Thyroid gland (tissue), 4 donors: ENCODE results near the gene MCF2L. TPM values are rescaled to one million over a fixed set of nuclear protein-coding genes. Genes with fewer than 3 reads are reported as not detected.

Experiments
- DNase-seq, 2 donors: peaks; one replicate each; pipeline ENCODE4 v3.0.0-alpha.2; 2019
- H3K27ac ChIP-seq, 3 donors: fragments of 200-600 bp; sonication (generic); 1 replicate in 2 of 3; 2 replicates in 1 of 3; pipeline ENCODE4 v1.5.1; 2016 to 2019; ENCODE audit warnings: mild to moderate bottlenecking in 1 of 3, moderate library complexity in 1 of 3
- H3K27me3 ChIP-seq: fragments of 200-600 bp; sonication (generic); one replicate; pipeline ENCODE4 v1.5.1; 2019
- H3K36me3 ChIP-seq, 2 donors: fragments of 200-600 bp; sonication (generic); one replicate each; pipeline ENCODE4 v1.5.1; 2016 to 2019
- H3K4me1 ChIP-seq, 2 donors: fragments of 200-600 bp; sonication (generic); one replicate each; pipeline ENCODE4 v1.5.1; 2017 to 2019
- H3K4me3 ChIP-seq, 3 donors: fragments of 200-600 bp; sonication (generic); replicated peaks in 1 of 3; 1 replicate in 2 of 3; 2 replicates in 1 of 3; pipeline ENCODE4 v1.5.1; 2016; ENCODE audit warnings: mild to moderate bottlenecking in 1 of 3
- H3K9me3 ChIP-seq: fragments of 200-600 bp; sonication (generic); one replicate; pipeline ENCODE4 v1.5.1; 2017
- POLR2A ChIP-seq, 2 donors: fragments of 450-650 bp; IDR thresholded peaks; one replicate each; pipeline ENCODE4 v1.6.1; 2017; ENCODE audit warnings: antibody characterized with exemption in 2 of 2, mild to moderate bottlenecking in 2 of 2, moderate library complexity in 1 of 2
- WGBS, 2 donors: methylation state at CpG; one replicate each; pipeline ENCODE4 v1.1.5; 2017; 5-methylcytosine and 5-hydroxymethylcytosine counted together
- intact Hi-C: fragments of 100-400 bp; cut with DNase I; formaldehyde crosslinking; loops from one replicate; pipeline ENCODE4 v1.15.1; 2023
- total RNA-seq, 4 donors: library from RNA; depleted of rRNA; stranded (reverse); fragments of >200 nt; gene quantifications; one replicate each; pipeline ENCODE4 v1.2.3, GENCODE V29; 2016
- TF ChIP-seq, protein P1 (sequence below), 6 experiments: fragments of 200-600 bp in 3 of 6; fragments of 450-650 bp in 3 of 6; sonication (generic) in 3 of 6; IDR thresholded peaks; one replicate each; pipeline ENCODE4 v1.5.1; 2016 to 2019; ENCODE audit warnings: antibody characterized with exemption in 6 of 6, mild to moderate bottlenecking in 2 of 6, inconsistent platforms in 1 of 6, moderate library complexity in 1 of 6

The MCF2L gene
- total RNA-seq, 4 donors from 2014 or later, result 35.6 to 83.4 (median 43.6) TPM

DNA sequence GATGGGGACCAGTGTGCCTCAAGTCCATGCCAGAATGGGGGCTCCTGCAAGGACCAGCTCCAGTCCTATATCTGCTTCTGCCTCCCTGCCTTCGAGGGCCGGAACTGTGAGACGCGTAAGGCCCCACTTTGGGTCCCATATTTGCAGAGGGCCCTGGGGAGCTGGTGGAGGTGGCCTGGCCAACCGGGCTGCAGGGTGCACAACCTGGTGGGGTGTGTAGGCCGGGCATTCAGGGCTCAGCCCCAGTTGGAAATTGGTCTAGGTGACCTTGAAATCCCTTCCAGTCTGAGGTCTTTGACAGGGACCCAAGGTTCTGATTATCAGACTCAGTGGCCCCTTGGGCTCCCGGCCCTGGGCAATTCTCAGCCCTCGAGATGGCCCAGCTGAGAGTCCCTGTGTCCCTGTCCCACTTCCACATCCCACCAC is 144.8 kb downstream of the MCF2L start:
- intact Hi-C loops, result no loop called here
- H3K4me1 ChIP-seq, result peaks cover 4 to 14% of the 10 kb centered on the region in 2 donors
- no peak overlapping the region for H3K27ac ChIP-seq
- TF ChIP-seq, protein P1, sequence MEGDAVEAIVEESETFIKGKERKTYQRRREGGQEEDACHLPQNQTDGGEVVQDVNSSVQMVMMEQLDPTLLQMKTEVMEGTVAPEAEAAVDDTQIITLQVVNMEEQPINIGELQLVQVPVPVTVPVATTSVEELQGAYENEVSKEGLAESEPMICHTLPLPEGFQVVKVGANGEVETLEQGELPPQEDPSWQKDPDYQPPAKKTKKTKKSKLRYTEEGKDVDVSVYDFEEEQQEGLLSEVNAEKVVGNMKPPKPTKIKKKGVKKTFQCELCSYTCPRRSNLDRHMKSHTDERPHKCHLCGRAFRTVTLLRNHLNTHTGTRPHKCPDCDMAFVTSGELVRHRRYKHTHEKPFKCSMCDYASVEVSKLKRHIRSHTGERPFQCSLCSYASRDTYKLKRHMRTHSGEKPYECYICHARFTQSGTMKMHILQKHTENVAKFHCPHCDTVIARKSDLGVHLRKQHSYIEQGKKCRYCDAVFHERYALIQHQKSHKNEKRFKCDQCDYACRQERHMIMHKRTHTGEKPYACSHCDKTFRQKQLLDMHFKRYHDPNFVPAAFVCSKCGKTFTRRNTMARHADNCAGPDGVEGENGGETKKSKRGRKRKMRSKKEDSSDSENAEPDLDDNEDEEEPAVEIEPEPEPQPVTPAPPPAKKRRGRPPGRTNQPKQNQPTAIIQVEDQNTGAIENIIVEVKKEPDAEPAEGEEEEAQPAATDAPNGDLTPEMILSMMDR (IDR thresholded peaks at IDR 0.05), result no peak
- TF ChIP-seq POLR2A (IDR thresholded peaks at IDR 0.05), result no peak
- no peaks in the 10 kb centered on the region for H3K9me3 ChIP-seq
- H3K36me3 ChIP-seq, result no peaks in the 10 kb centered on the region
- no peak for DNase-seq
- WGBS, 2 donors, result 96 to 100% methylated on average over 2 to 6 of the region's 8 CpGs
- peaks cover 18% of the 10 kb centered on the region for H3K27me3 ChIP-seq
- H3K4me3 ChIP-seq, result no peak overlapping the region

DNA sequence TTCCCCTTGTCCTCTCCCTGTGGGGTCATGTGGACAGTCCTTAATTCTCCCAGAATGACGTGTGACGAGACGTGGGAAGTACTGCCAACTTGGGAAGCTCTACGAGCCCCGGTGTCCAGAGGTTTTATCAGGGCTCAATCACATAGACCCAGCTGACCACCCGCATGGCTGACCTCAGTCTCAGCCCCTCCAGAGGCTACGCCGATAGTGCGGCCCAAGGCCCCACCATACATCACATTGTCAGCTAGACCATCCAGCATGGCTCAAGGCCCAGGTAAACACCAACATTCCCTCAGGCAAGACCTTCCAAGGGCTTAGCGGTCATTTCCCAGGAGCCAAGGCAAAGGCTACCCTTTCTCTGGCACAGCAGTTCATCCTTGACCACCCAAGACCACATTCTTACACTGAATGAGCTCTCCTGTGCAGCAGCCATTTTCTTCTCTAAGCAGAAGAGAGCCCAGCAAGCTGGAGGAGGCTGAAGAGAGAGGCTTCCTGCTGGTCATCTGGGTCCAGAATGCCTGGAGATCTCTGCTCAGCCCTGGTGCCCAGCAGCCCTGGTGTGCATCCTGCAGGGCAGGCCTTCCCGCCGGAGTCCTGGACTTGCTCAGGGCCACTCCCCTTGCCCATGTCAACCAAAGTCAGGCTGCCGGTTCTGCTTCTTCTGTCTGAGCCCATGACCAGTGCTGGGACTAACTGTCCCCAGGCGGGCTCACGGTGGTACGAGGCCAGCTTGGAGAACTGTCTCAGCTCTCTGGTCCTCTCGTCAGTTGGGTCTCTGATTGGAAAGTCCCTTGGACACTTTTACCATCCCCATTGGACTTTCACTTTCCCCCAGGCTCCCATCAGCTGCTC is 145.7 kb downstream of the MCF2L start:
- intact Hi-C loops, result no loop called here
- Histone ChIP-seq H3K27ac (no peak overlapping the region), H3K27me3 (peaks cover 12% of the 10 kb centered on the region), H3K36me3 (no peaks in the 10 kb centered on the region), H3K4me3 (no peak overlapping the region), H3K4me1 (peaks cover 4 to 13% of the 10 kb centered on the region in 2 donors), H3K9me3 (no peaks in the 10 kb centered on the region)
- DNase-seq, result no peak
- TF ChIP-seq, protein P1 (IDR thresholded peaks at IDR 0.05), result no peak
- TF ChIP-seq POLR2A (IDR thresholded peaks at IDR 0.05), result no peak
- 85 to 89% methylated on average over 12 to 17 of the region's 17 CpGs for WGBS, 2 donors

DNA sequence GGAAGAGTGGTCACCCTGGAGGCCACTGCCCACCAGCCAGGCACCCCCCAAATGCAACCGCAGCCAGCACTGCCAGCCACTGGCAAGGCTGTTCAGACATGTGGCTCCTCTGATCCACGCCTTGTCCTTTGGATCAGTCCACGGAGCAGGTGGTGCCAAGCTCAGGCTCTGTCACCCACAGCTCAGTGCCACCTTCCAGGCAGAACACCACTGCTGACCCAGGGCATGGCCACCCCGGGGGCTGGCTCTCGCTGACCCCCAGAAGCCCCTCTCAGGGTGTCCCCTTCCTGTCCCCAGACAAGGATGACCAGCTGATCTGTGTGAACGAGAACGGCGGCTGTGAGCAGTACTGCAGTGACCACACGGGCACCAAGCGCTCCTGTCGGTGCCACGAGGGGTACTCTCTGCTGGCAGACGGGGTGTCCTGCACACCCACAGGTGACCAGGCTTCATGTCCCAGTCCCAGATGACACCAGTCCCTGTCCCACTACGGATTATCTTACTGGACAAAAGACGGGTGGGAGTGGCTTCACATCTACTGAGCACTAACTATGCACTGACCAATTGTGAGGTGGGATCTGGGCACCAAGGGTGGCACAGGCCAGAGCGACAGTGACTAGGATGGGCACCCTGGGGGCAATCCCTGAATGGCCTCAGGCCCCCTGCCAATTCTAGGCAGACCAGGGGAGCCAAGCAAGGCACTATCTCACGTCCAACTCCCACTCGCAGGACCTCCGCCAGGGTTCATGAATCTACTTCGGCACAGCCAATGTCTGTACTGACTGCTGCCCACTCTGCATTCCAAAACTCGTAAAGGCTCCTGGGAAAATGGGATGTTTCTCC is 146.6 kb downstream of the MCF2L start:
- Histone ChIP-seq H3K4me3 (no peak overlapping the region), H3K4me1 (peaks cover under 1 to 5% of the 10 kb centered on the region in 2 donors), H3K36me3 (no peaks in the 10 kb centered on the region), H3K9me3 (no peaks in the 10 kb centered on the region), H3K27ac (no peak overlapping the region), H3K27me3 (peaks cover 6% of the 10 kb centered on the region)
- no peak for DNase-seq
- 80 to 81% methylated on average over 9 to 16 of the region's 21 CpGs for WGBS, 2 donors
- intact Hi-C loops, result no loop called here
- TF ChIP-seq, protein P1 (IDR thresholded peaks at IDR 0.05), result no peak
- no peak for TF ChIP-seq POLR2A (IDR thresholded peaks at IDR 0.05)

DNA sequence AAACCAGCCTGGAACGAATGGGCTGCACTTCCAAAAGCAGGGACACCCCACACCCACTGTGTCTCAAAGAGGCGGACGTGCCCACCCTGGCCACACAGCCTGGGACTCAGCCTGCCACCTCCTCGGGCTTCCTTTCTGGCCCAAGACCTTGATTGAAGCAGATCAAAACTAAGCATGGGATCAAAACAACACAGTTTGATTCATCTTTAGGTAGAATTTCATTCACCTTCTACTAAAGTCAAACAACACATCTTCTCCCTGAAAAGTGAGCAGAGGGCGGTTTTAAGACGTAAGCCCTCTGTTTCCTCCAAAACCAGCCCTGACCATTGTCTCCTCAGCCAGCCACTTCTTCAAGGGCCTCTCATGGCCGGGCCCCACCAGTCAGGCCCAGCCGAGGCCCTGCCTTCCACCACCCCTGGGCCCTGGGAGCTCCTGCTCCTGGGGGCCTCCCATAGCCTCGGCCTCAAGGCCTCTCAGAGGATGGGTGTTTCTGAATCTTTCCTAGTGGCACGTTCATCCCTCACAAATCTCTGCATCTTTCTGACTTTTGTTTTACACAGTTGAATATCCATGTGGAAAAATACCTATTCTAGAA is 147.3 kb downstream of the MCF2L start:
- DNase-seq, result no peak
- intact Hi-C loops, result no loop called here

More for the DNA sequence above, 147.3 kb downstream of the MCF2L start:
- H3K27me3 ChIP-seq, result no peaks in the 10 kb centered on the region
- no peak for TF ChIP-seq POLR2A (IDR thresholded peaks at IDR 0.05)
- TF ChIP-seq, protein P1 (IDR thresholded peaks at IDR 0.05), result no peak
- H3K4me3 ChIP-seq, result no peak overlapping the region
- no peaks in the 10 kb centered on the region for H3K4me1 ChIP-seq
- no peaks in the 10 kb centered on the region for H3K9me3 ChIP-seq
- WGBS, 2 donors, result 81 to 87% methylated on average over 10 of the region's 10 CpGs
- H3K27ac ChIP-seq, result no peak overlapping the region
- no peaks in the 10 kb centered on the region for H3K36me3 ChIP-seq
